GM15510 (cell line): ENCODE data around the gene TCEANC2.
A peak's percentile ranks its signal among the peaks of the same experiment; 100 is the strongest.

Experiments used
- POLR2A ChIP-seq: IDR thresholded peaks from 3 replicates; pipeline ENCODE4 v1.6.1; 2011; ENCODE audit warnings: borderline replicate concordance; ENCODE audit not compliant: insufficient read length; ENCODE audit errors: extremely low read depth

The TCEANC2 gene

DNA sequence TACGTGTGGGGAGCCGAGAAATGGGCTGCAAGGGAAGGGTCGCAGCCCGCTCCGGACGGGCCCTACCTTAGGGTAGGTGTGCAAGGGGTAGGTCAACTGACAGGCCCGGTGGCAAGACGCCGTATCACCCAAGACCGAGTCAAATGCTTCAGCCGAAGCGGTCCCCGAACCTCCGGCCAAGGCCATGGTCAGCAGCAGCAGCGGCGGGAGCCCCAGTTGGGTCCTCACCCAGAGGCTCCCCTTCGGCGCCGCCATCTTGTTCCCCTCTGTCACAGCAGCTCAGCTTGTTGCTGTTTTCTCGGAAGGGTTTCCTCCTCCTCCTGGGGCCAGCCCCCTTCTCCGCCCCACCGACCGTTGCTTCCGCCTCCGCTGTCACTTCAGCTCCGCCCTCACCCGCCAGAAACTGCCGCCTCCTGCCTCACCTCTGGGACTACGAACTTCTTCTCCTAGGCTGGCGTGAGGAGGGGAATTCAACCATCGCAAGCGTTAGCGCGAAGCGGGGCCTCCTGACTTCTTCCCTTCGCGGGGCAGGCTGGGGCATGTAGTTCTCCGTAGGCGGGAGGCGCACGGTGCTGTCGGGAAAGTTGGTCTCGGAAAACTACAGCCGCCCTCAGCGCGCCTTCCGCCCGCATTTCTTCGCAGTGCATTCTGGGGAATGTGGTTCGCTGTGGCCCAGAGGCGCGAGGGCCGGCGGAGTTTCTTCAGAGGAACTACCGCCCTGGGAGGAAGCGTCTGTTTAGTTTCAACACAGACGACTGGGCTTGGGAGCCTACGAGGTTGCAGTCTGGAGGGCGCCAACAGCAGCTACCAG, at the start of gene TCEANC2, which contains the start of gene TMEM59:
TSS of gene TCEANC2 (plus strand) at position 675 of the 811 bp plus-strand sequence. CDS start 815 bp downstream, outside the sequence.
TSS of gene TMEM59 (minus strand) at position 271 of the 811 bp plus-strand sequence. CDS start at position 255, 16 bp downstream.
- peak; percentile 72 for TF ChIP-seq POLR2A

DNA sequence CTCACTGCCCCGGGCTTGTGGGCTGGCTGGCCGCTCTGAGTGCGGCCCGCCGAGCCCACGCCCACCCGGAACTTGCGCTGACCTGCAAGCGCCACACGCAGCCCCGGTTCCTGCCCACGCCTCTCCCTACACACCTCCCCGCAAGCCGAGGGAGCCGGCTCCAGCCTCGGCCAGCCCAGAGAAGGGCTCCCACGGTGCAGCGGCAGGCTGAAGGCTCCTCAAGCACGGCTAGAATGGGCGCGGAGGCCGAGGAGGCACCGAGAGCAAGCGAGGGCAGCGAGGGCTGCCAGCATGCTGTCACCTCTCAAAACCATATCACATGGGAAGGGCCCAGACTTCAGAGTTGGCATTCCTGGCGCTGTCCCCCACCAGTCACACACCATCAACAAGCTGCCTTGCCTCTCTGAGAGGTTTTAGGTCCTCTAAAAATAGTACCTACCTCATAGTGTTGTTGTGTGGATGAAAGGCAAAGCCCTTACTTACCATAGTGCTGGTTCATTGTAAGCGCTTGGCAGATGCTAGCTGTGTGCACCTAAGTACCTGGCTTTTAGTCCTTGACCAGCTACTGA, 48.8 kb upstream of the TCEANC2 start:
- no peak for TF ChIP-seq POLR2A

DNA sequence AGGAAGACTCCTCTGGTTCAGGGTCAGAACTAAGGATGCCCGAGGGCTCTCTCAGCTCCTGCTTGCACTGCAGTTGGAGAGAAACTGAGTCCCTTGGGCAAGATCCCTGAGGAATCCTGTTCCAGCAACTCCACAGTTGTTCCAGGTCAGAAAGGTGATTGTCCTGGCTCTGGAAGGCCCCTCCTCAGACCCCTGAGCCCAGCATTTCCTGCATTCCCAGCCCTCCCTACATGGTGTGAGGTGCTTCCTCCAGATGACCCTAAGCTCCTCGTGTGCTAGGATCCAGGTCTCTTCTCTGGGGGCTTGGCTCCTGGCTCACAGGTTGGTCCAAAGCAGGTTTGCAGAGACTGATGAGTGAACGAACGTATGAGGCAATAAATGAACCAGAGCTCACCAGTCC, 46.9 kb upstream of the TCEANC2 start:
- TF ChIP-seq POLR2A: no peak

DNA sequence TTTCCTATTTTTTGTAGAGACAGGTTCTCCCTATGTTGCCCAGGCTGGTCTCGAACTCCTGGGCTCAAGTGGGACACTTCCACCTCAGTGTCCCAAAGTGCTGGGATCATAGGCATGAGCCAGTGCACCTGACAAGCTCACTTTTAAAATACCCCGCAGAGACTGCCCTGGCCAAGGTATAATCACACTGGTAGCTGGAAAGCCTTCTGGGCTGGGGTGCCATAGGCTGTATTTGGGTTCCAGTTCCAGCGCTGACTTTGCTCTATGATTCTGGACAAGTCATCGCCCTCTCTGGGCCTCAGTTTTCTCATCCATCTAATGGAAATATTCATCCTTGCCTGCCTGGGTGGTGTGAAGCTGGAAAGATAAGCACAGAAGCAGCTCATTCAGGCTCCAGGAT, 45.8 kb upstream of the TCEANC2 start:
- TF ChIP-seq POLR2A: no peak

DNA sequence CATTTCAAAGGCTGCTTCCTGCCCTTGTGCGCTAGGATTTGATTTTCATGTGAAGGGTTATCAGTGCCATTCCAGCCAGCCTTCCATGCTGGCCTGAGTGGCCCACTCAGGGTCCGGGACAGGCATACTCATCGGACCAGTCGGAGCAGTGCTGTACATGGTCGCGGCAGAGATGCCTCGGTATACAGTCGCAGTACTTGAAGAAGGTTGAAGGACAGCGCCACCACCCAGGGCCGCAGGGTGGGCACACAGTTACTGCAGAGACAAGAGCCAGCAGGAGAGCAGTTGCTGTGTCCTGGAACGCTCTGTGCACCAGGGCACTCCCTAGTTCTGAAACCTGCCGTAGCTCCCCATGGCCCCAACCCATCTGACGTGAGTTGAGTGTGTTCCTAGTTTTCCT, 44.5 kb upstream of the TCEANC2 start:
- no peak for TF ChIP-seq POLR2A

DNA sequence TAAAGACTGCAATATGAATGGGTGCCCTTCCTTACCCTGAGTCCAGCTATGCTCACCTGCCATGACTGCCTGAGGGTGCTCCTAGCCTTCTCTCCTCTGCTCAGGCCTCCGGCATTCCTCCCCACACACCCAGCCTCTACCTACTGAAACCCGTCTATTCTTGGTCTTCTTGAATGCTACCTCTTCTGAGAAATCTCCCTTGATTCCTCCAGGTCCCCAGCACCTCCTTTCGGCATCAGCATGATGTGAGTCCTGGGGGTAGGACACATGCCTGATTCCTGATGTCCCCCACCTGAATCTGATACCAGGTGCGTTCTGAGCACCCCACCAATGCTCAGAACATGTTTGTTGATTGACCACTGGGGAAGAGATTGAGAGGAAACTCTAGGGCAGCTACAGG, 44.0 kb upstream of the TCEANC2 start:
- no peak for TF ChIP-seq POLR2A

DNA sequence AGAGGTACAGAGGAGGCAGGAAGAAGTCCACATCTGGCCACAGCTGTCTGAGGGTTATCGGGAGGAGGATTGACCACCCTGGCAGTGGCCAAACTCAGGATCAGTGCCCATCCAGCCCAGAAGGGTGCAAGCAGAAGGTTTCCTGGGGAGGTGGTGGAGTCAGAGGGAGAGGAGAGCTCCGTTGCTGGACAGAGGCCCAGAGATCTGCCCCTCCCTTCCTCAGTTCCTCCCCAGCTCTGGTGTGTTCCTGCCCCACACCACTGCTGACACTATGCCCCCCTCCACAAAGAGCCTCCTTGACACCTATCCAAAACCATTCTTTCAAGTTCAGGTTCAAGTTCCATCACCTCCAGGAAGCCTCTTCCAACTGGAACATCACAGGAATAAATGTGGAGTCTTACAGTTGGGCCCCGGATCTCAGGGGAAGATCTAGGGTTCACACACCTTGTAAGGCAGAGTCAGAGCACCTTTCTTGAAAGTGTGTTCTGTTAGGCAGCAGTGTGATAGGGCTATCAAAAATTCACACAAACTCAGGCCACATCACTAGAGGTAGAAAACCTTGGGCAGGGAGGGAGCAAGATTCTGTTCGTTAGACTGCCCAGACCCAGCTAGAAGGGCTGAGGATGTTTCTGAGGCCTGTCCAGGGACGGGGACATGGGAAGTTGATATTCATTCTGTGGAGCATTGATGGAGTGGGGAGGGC, 42.8 kb upstream of the TCEANC2 start:
- no peak for TF ChIP-seq POLR2A

DNA sequence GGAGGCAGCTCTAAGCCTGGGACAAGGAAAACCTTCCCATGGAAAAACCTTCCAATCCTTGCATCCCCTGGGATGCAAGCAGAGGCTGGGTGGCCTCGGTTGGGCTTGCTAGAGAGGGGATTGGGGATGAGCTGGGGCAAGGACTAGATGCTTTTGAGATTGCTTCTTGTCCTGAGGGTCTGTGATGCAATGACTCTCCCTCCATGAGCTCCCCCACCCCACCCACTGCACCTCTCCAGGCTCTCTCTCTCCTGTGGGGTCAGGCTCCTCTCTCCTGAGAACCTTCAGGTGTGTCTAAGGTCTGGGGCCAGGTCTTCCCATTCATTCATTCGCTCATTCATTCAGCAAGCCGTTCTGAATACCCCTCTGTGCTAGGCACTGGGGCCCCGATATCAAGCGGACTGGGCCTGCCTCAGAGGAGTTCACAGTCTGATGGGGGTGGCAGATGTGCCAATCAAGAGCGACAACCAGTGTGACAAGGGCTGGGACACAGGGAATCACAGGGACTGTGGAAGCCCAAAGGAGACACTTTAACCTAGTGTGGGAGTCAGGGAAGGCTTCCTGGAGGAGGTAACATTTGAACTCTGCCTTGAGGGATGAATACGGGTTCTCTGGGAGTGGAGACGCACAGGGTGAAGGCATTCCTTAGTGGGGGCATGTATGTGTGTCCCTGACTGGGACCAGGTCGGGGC, 41.9 kb upstream of the TCEANC2 start:
- no peak for TF ChIP-seq POLR2A

DNA sequence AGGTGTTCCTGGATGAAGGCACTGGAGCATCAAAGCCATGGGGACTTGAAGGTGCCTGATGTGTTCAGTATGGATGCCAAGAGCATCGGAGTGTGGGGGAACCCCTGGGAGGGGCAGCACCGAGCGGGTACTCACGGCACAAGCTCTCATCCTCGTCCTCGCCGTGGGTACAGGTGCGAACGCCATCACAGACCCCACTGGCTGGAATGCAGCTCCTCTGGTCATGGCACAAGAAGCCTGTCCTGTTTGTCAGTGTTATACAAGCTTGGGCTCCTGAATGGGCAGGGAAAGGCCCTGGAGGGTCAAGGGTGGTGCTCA, 41.4 kb upstream of the TCEANC2 start:
- no peak for TF ChIP-seq POLR2A

DNA sequence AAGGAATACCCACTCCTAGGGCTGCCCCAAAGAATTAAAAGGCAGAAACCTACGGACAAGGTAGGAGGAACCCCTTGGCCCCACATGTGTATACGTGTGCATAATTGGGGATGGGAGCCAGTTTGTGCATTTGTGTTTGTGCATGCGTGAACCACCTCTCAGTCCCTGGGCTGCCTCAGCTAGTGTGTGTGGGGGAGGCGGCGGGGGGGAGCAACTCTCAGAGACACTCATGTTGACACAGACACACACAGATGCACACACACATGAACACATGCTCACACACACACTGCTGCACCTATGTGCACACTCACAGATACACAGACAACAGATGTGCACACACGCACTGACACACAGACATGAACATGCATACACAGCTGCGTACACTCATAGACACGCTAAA, 40.5 kb upstream of the TCEANC2 start:
- TF ChIP-seq POLR2A: no peak

DNA sequence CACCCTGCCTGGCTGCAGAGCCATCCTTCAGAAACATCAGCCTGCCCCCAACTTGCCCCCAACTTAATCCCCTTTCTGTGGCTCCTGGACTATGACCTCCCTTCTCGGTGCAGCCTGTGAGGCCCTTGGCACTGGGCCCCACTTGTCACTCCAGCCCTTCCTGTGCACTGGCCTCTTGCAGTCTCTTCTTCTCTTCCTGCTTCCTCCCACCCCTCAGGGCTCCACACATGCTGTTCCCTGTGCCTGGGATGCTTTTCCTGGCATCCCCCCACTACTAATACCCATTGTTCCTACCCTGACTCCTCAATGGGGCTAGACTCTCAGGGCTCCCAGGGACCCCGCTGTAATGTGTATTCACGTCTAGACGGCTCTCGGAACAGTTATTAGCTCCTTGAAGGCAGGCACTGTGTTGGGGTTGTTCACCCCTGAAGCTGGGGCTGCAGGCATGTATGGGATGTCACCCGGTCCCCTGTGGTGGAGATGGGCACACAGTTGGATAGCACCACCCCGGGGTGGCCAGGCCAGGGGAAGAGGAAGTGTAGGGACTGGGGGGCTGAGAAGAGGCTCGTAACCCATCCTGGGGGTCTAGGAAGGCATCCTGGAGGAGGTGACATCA, 39.9 kb upstream of the TCEANC2 start:
- TF ChIP-seq POLR2A: no peak

DNA sequence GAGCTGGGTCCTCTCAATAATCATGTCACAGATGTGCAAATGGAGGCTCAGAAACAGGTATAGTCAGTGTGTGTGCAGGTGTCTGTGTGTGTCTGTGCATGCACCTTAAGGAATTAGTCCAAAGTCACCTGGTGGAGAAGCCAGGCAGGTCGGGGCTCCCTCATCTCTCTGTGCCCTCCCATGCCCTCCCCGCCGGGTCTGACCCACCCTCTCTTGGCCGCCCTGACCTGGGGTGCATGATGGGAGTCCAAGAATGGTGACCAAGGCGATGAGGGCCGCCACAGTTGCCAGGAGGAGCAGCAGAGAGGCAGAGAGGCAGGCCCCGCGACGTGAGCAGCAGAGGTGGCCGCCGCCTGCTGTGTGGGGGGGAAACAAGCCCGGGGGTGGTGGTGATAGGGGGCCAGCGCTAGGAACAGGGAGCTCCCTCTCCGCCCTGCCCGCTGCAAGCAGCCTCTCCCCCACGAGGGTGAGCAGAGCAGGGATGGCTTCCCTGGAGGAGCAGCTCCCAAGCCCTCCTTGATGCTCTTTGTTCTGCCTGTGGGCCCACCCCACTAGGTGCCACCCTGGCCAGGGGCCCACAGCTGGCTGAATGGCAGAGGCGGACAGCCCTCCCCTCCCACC, 39.3 kb upstream of the TCEANC2 start:
- TF ChIP-seq POLR2A: no peak

DNA sequence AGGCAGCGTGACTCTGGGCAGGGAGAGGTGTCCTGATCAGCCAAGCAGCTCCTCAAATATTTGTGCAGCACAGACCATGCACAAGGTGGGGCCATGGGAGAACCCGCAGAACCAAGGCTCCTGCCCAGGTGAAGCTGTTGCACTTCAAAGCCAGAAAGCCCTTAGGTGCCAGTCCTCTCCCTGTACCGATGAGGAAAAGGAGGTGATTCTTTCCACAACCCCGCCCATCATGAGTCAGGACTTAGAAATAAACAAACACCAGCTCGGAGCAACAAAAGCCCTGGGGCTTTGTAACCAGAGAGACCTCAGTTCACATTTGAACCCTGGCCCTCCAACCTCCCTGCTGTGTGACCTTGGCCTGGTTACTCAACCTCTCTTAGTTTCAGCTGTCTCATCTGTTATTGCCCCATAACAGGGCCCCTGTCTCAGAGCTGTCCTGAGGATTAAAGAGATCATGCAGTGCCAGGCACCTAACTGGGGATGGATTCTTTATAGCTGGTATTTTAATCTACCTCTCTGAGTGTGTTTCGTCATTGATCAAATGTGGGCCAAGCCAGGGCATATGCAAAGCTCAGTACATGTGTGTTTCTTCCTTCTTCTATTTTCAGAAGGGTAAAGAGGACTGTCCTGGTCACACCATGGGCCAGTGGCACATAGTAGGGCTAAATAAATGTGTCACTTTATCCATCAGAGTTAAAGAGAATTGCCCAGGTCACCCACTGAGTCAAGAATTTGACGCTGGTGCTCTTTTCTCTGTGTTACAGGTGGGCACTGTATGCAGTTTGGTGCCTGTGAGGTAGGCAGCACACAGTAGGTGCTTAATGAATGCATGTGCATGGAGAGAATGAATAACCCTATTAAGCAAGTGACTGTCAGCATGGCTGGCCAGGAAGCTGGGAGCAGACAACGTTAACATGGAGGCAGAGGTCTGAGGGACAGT, 36.8 kb upstream of the TCEANC2 start:
- TF ChIP-seq POLR2A: no peak
